ENCODE results near the gene EEF2K.

DNA sequence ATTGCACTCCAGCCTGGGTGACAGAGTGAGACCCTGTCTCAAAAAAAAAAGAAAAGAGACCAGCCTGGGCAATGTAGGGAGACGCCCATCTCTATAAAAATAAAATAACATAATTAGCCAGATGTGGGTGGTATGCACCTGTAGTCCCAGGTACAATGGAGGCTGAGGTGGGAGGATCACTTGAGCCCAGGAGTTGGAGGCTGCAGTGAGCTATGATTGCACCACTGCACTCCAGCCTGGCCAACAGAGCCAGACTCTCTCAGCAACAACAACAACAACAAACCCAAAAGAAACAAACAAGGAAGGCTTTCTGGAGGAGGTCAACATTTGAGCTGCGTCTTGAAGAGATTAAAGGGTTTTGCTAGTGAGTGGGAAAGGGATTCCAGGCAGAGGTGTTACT, 8.3 kb downstream of the EEF2K start:
- TF ChIP-seq POLR2A (IDR thresholded peaks at IDR 0.05; ENCODE audit: low read length) (no peak), POLR2AphosphoS2 (conservative IDR thresholded peaks at IDR 0.05; ENCODE audit: low read length) (no peak), RAD21 (conservative IDR thresholded peaks at IDR 0.05 in 1 of 2, IDR thresholded peaks at IDR 0.05 in 1 of 2) (no peak), PHF8 (IDR thresholded peaks at IDR 0.05; ENCODE audit: borderline replicate concordance, low read depth) (no peak), RCOR1 (IDR thresholded peaks at IDR 0.05; ENCODE audit: low read depth, low read length) (no peak)
- TF ChIP-seq, protein P1, sequence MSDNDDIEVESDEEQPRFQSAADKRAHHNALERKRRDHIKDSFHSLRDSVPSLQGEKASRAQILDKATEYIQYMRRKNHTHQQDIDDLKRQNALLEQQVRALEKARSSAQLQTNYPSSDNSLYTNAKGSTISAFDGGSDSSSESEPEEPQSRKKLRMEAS (IDR thresholded peaks at IDR 0.05): no peak
- TF ChIP-seq, protein P2, sequence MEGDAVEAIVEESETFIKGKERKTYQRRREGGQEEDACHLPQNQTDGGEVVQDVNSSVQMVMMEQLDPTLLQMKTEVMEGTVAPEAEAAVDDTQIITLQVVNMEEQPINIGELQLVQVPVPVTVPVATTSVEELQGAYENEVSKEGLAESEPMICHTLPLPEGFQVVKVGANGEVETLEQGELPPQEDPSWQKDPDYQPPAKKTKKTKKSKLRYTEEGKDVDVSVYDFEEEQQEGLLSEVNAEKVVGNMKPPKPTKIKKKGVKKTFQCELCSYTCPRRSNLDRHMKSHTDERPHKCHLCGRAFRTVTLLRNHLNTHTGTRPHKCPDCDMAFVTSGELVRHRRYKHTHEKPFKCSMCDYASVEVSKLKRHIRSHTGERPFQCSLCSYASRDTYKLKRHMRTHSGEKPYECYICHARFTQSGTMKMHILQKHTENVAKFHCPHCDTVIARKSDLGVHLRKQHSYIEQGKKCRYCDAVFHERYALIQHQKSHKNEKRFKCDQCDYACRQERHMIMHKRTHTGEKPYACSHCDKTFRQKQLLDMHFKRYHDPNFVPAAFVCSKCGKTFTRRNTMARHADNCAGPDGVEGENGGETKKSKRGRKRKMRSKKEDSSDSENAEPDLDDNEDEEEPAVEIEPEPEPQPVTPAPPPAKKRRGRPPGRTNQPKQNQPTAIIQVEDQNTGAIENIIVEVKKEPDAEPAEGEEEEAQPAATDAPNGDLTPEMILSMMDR (IDR thresholded peaks at IDR 0.05): no peak
